ENCODE measurements around the gene PDE1C. TPM values are rescaled to one million over a fixed set of nuclear protein-coding genes. Genes with fewer than 3 reads are reported as not detected.

PDE1C gene
- total and polyA plus RNA-seq, 9 donors, result 4.8 to 20.0 (median 11.8) TPM

- no peak for TF ChIP-seq CTCF (IDR thresholded peaks at IDR 0.05)
- no peak for TF ChIP-seq EP300 (IDR thresholded peaks at IDR 0.05)
- no peak for TF ChIP-seq POLR2A (IDR thresholded peaks at IDR 0.05)
- intact Hi-C loops (cut with DNase I), result no loop called here
- whole genome bisulfite sequencing, 3 donors, result 45 to 72% (median 66%) methylated on average over 4 of the region's 4 CpGs
- H3K36me3 ChIP-seq, result no peaks in the 10 kb centered on the region
- H3K27me3 ChIP-seq, result no peaks in the 10 kb centered on the region
- DNase-seq, result no peak
- no peak overlapping the region for H3K4me3 ChIP-seq
- H3K27ac ChIP-seq, result peak overlapping the region in 1 of 2 donors; percentile 25
- H3K9me3 ChIP-seq, result no peaks in the 10 kb centered on the region
- H3K4me1 ChIP-seq (ENCODE audit: insufficient read depth), result peaks cover 5% of the 10 kb centered on the region
Measured at GRCh38 chr7:32091608-32092210, 21.5 kb upstream of the PDE1C start.

GRCh38 chr7:32089678-32090077 lies 19.5 kb upstream of the PDE1C start:
- TF ChIP-seq EP300 (IDR thresholded peaks at IDR 0.05) (no peak), POLR2A (IDR thresholded peaks at IDR 0.05) (no peak), CTCF (IDR thresholded peaks at IDR 0.05) (no peak)
- H3K4me3 ChIP-seq, result no peak overlapping the region
- H3K4me1 ChIP-seq (ENCODE audit: insufficient read depth), result peaks cover 5% of the 10 kb centered on the region
- intact Hi-C loops (cut with DNase I), result no loop called here
- no peak overlapping the region for H3K27ac ChIP-seq
- H3K27me3 ChIP-seq, result no peaks in the 10 kb centered on the region
- DNase-seq, result no peak
- no peaks in the 10 kb centered on the region for H3K36me3 ChIP-seq
- H3K9me3 ChIP-seq, result no peaks in the 10 kb centered on the region

GRCh38 chr7:32089256-32089655 lies 19.0 kb upstream of the PDE1C start:
- Histone ChIP-seq H3K36me3 (no peaks in the 10 kb centered on the region), H3K9me3 (no peaks in the 10 kb centered on the region), H3K27me3 (no peaks in the 10 kb centered on the region), H3K4me1 (ENCODE audit: insufficient read depth) (peaks cover 5% of the 10 kb centered on the region), H3K27ac (no peak overlapping the region), H3K4me3 (no peak overlapping the region)
- no peak for DNase-seq
- intact Hi-C loops (cut with DNase I), result no loop called here
- TF ChIP-seq POLR2A (IDR thresholded peaks at IDR 0.05) (no peak), CTCF (IDR thresholded peaks at IDR 0.05) (no peak), EP300 (IDR thresholded peaks at IDR 0.05) (no peak)
- 82 to 87% (median 85%) methylated on average over 5 of the region's 5 CpGs for WGBS, 3 donors

GRCh38 chr7:32088451-32088881 lies 18.3 kb upstream of the PDE1C start:
- H3K4me1 ChIP-seq (ENCODE audit: insufficient read depth), result peaks cover 5% of the 10 kb centered on the region
- no peaks in the 10 kb centered on the region for H3K27me3 ChIP-seq
- H3K36me3 ChIP-seq, result no peaks in the 10 kb centered on the region
- no peak overlapping the region for H3K27ac ChIP-seq
- no peak for TF ChIP-seq POLR2A (IDR thresholded peaks at IDR 0.05)
- TF ChIP-seq CTCF (IDR thresholded peaks at IDR 0.05), result no peak
- no peak for TF ChIP-seq EP300 (IDR thresholded peaks at IDR 0.05)
- no peaks in the 10 kb centered on the region for H3K9me3 ChIP-seq
- intact Hi-C loops (cut with DNase I), result no loop called here
- H3K4me3 ChIP-seq, result no peak overlapping the region
- no peak for DNase-seq
- WGBS, 3 donors, result 72 to 79% (median 75%) methylated on average over 18 of the region's 18 CpGs

Measured in ovary (tissue), 9 donors.